ENCODE data around the gene FEN1. TPM values are rescaled to one million over a fixed set of nuclear protein-coding genes. Genes with fewer than 3 reads are reported as not detected.

FEN1 gene
- total and polyA plus RNA-seq, 4 donors: 4.5 to 46.5 (median 9.5) TPM

- 89% methylated on average over 31 of the region's 31 CpGs for WGBS
- Histone ChIP-seq H3K27me3 (ENCODE audit: control insufficient read depth in 4 of 4, insufficient read depth in 4 of 4, low read length in 3 of 4) (no peaks in the 10 kb centered on the region), H3K36me3 (ENCODE audit: control insufficient read depth in 4 of 4, insufficient read depth in 3 of 4, low read depth in 1 of 4, low read length in 3 of 4) (no peaks in the 10 kb centered on the region), H3K27ac (ENCODE audit: low read depth in 1 of 2, low read length in 2 of 2) (peak overlapping the region; percentile 87 to 97), H3K9me3 (ENCODE audit: control insufficient read depth in 4 of 4, low read length in 3 of 4) (no peaks in the 10 kb centered on the region), H3K4me3 (ENCODE audit: low read depth in 1 of 3, low read length in 3 of 3) (no peak overlapping the region), H3K4me1 (ENCODE audit: control insufficient read depth in 4 of 4, insufficient read depth in 4 of 4, low read length in 3 of 4) (peaks cover 9 to 40% (median 23%) of the 10 kb centered on the region in 4 donors), H3K9ac (ENCODE audit: low read depth in 1 of 2, low read length in 2 of 2) (no peak overlapping the region)
- DNase-seq (ENCODE audit: low spot score): no peak
- TF ChIP-seq ATF3 (IDR thresholded peaks at IDR 0.05) (no peak), NR2F2 (IDR thresholded peaks at IDR 0.05) (no peak), EGR1 (IDR thresholded peaks at IDR 0.05; ENCODE audit: low read depth in 2 of 2) (no peak), GABPA (IDR thresholded peaks at IDR 0.05 in 1 of 2, conservative IDR thresholded peaks at IDR 0.05 in 1 of 2) (no peak), RAD21 (IDR thresholded peaks at IDR 0.05) (no peak), JUND (IDR thresholded peaks at IDR 0.05) (no peak), TAF1 (conservative IDR thresholded peaks at IDR 0.05) (no peak), YY1 (IDR thresholded peaks at IDR 0.05) (no peak), HNF4G (IDR thresholded peaks at IDR 0.05) (no peak)
These were observed 37.9 kb upstream of the FEN1 start for GRCh38 chr11:61754534-61755482.

GRCh38 chr11:61756147-61756451, 36.6 kb upstream of the FEN1 start:
- Histone ChIP-seq H3K4me1 (ENCODE audit: control insufficient read depth in 4 of 4, insufficient read depth in 4 of 4, low read length in 3 of 4) (peaks cover 9 to 40% (median 23%) of the 10 kb centered on the region in 4 donors), H3K9me3 (ENCODE audit: control insufficient read depth in 4 of 4, low read length in 3 of 4) (no peaks in the 10 kb centered on the region), H3K27me3 (ENCODE audit: control insufficient read depth in 4 of 4, insufficient read depth in 4 of 4, low read length in 3 of 4) (no peaks in the 10 kb centered on the region), H3K36me3 (ENCODE audit: control insufficient read depth in 4 of 4, insufficient read depth in 3 of 4, low read depth in 1 of 4, low read length in 3 of 4) (no peaks in the 10 kb centered on the region), H3K27ac (ENCODE audit: low read depth in 1 of 2, low read length in 2 of 2) (peak overlapping the region; percentile 87 to 97), H3K9ac (ENCODE audit: low read depth in 1 of 2, low read length in 2 of 2) (peak overlapping the region; percentile 14 to 86), H3K4me3 (ENCODE audit: low read depth in 1 of 3, low read length in 3 of 3) (peak overlapping the region in 2 of 3 donors; percentile 12 to 40)
- 68% methylated on average over 4 of the region's 4 CpGs for WGBS
- DNase-seq (ENCODE audit: low spot score): no peak
- TF ChIP-seq ATF3 (IDR thresholded peaks at IDR 0.05) (no peak), MAX (IDR thresholded peaks at IDR 0.05) (no peak), FOXA2 (IDR thresholded peaks at IDR 0.05) (no peak), RAD21 (IDR thresholded peaks at IDR 0.05) (no peak), FOXA1 (IDR thresholded peaks at IDR 0.05) (no peak), HNF4A (conservative IDR thresholded peaks at IDR 0.05) (no peak), EGR1 (IDR thresholded peaks at IDR 0.05; ENCODE audit: low read depth in 2 of 2) (no peak), NR2F2 (IDR thresholded peaks at IDR 0.05) (no peak), ZBTB33 (IDR thresholded peaks at IDR 0.05) (no peak), SP1 (IDR thresholded peaks at IDR 0.05) (no peak), CTCF (IDR thresholded peaks at IDR 0.05; ENCODE audit: low read depth, low read length, missing input control) (no peak), RXRA (IDR thresholded peaks at IDR 0.05) (no peak), YY1 (IDR thresholded peaks at IDR 0.05) (no peak), REST (IDR thresholded peaks at IDR 0.05) (no peak), JUND (IDR thresholded peaks at IDR 0.05) (no peak), HNF4G (IDR thresholded peaks at IDR 0.05) (no peak), GABPA (IDR thresholded peaks at IDR 0.05 in 1 of 2, conservative IDR thresholded peaks at IDR 0.05 in 1 of 2) (no peak), TAF1 (conservative IDR thresholded peaks at IDR 0.05) (no peak)

Measured in liver (tissue), 9 donors.